Measurements from ENCODE around the gene SLC9A5. TPM values are rescaled to one million over a fixed set of nuclear protein-coding genes. Genes with fewer than 3 reads are reported as not detected.

The SLC9A5 gene
- total and polyA plus RNA-seq, 9 of the 15 experiments (the other 6 are each of a cell fraction or from before 2014, with no cell fraction given) = 0.06 to 3.1 (median 1.2) TPM

GRCh38 chr16:67278773-67279295 lies 30.1 kb downstream of the SLC9A5 start (continued):
- TF ChIP-seq REST (IDR thresholded peaks at IDR 0.05; ENCODE audit: borderline replicate concordance) = peak; percentile 84; the same call in 1 of the 2 replicates
- TF ChIP-seq REST (CRISPR knock-in tag; IDR thresholded peaks at IDR 0.05; ENCODE audit: low read depth) = no peak
- TF ChIP-seq PCBP2 (IDR thresholded peaks at IDR 0.05; ENCODE audit: low read depth, low read length, poor library complexity, severe bottlenecking) = no peak
- no peak for TF ChIP-seq CGGBP1 (CRISPR knock-in tag; IDR thresholded peaks at IDR 0.05)
- TF ChIP-seq MECOM (CRISPR knock-in tag; IDR thresholded peaks at IDR 0.05) = no peak
- no peak for TF ChIP-seq ASH1L (IDR thresholded peaks at IDR 0.05; ENCODE audit: borderline replicate concordance, low read depth, partially characterized antibody)
- no peak for TF ChIP-seq ARID3A (IDR thresholded peaks at IDR 0.05; ENCODE audit: borderline replicate concordance, low read depth, low read length)

Measured in K562 (cell line).